ENCODE data around the gene PC. TPM values are rescaled to one million over a fixed set of nuclear protein-coding genes. Genes with fewer than 3 reads are reported as not detected.

Gene PC
- total RNA-seq, result 33.6 TPM

GRCh38 chr11:66958232-66958955 lies at the start of gene PC:
Gene PC, minus strand, starts transcription at chr11:66958383. Its CDS starts 86,224 bp downstream, at chr11:66872159.

GRCh38 chr11:66974724-66975404 lies 16.7 kb upstream of the PC start, which contains the start of gene C11orf86:
Gene C11orf86, plus strand, starts transcription at chr11:66975304. Its CDS starts 59 bp downstream, at chr11:66975363.

GRCh38 chr11:66856496-66857233 lies 101.5 kb downstream of the PC start, which contains the start of gene LRFN4:
Gene LRFN4, plus strand, starts transcription at chr11:66857064. Its CDS starts 681 bp downstream, at chr11:66857745.

GRCh38 chr11:66842896-66843775 lies 115.0 kb downstream of the PC start, which contains the start of gene RCE1:
Gene RCE1, plus strand, starts transcription at chr11:66843441. Its CDS starts 15 bp downstream, at chr11:66843456.

Small RNA genes lying within 50 kb of the gene (small RNA-seq; reads per million reads assigned to genes)
- gene MIR3163 (ENCODE audit: low replicate concordance) (not detected), gene RNU7-23P (ENCODE audit: low replicate concordance) (not detected)

Other genes with a start within 250 kb of the PC start
- 99.8 TPM for gene SPTBN2, start 229.2 kb downstream of the PC start, total RNA-seq
- 22.7 TPM for gene RCE1, start 114.9 kb downstream of the PC start, total RNA-seq
- gene LRFN4, start 101.3 kb downstream of the PC start, total RNA-seq, result 23.4 TPM
- gene C11orf86, start 16.9 kb upstream of the PC start, total RNA-seq, result not detected
- gene SYT12, start 64.8 kb upstream of the PC start, total RNA-seq, result 0.18 TPM
- gene RHOD, start 98.5 kb upstream of the PC start, total RNA-seq, result 13.7 TPM
- gene KDM2A, start 160.9 kb upstream of the PC start, total RNA-seq, result 70.5 TPM

All from metanephros (tissue), 2 donors.